ENCODE data around the gene PCSK9. TPM values are rescaled to one million over a fixed set of nuclear protein-coding genes. Genes with fewer than 3 reads are reported as not detected.

Gene PCSK9
- total RNA-seq, 4 donors from 2014 or later = 0.25 to 1.2 (median 0.69) TPM

GRCh38 chr1:55071477-55071876, 32.1 kb downstream of the PCSK9 start:
- WGBS, 2 donors = 49 to 57% methylated on average over 8 of the region's 8 CpGs
- intact Hi-C loops (cut with DNase I; ENCODE audit: low total_unique reads) = no loop called here
- no peak for TF ChIP-seq POLR2A (IDR thresholded peaks at IDR 0.05)
- TF ChIP-seq CTCF (IDR thresholded peaks at IDR 0.05) = no peak
- DNase-seq (ENCODE audit: low spot score in 2 of 2) = no peak
- no peak overlapping the region for H3K4me3 ChIP-seq (ENCODE audit: low read depth, poor library complexity, severe bottlenecking)

- no peak for DNase-seq (ENCODE audit: low spot score in 2 of 2)
- 85 to 86% methylated on average over 3 of the region's 3 CpGs for WGBS, 2 donors
- no peak overlapping the region for H3K4me3 ChIP-seq (ENCODE audit: low read depth, poor library complexity, severe bottlenecking)
- intact Hi-C loops (cut with DNase I; ENCODE audit: low total_unique reads) = no loop called here
- TF ChIP-seq CTCF (IDR thresholded peaks at IDR 0.05) = no peak
- TF ChIP-seq POLR2A (IDR thresholded peaks at IDR 0.05) = no peak
These were observed 34.0 kb downstream of the PCSK9 start for GRCh38 chr1:55073187-55073916.

- TF ChIP-seq POLR2A (IDR thresholded peaks at IDR 0.05) = no peak
- TF ChIP-seq CTCF (IDR thresholded peaks at IDR 0.05) = no peak
- DNase-seq (ENCODE audit: low spot score in 2 of 2) = no peak
- intact Hi-C loops (cut with DNase I; ENCODE audit: low total_unique reads) = no loop called here
- H3K4me3 ChIP-seq (ENCODE audit: low read depth, poor library complexity, severe bottlenecking) = no peak overlapping the region
- WGBS, 2 donors = 92 to 95% methylated on average over 2 of the region's 2 CpGs
These were observed 35.1 kb downstream of the PCSK9 start for GRCh38 chr1:55074455-55074854.

- no peak for DNase-seq (ENCODE audit: low spot score in 2 of 2)
- intact Hi-C loops (cut with DNase I; ENCODE audit: low total_unique reads) = no loop called here
- TF ChIP-seq CTCF (IDR thresholded peaks at IDR 0.05) (no peak), POLR2A (IDR thresholded peaks at IDR 0.05) (no peak)
- 92 to 93% methylated on average over 1 of the region's 1 CpG for WGBS, 2 donors
- no peak overlapping the region for H3K4me3 ChIP-seq (ENCODE audit: low read depth, poor library complexity, severe bottlenecking)
These were observed 37.0 kb downstream of the PCSK9 start for GRCh38 chr1:55076356-55076755.

GRCh38 chr1:55078470-55078869, 39.1 kb downstream of the PCSK9 start:
- intact Hi-C loops (cut with DNase I; ENCODE audit: low total_unique reads) = no loop called here
- H3K4me3 ChIP-seq (ENCODE audit: low read depth, poor library complexity, severe bottlenecking) = no peak overlapping the region
- TF ChIP-seq CTCF (IDR thresholded peaks at IDR 0.05) (no peak), POLR2A (IDR thresholded peaks at IDR 0.05) (no peak)
- WGBS, 2 donors = 86 to 87% methylated on average over 3 of the region's 3 CpGs
- no peak for DNase-seq (ENCODE audit: low spot score in 2 of 2)

- intact Hi-C loops (cut with DNase I; ENCODE audit: low total_unique reads) = no loop called here
- DNase-seq (ENCODE audit: low spot score in 2 of 2) = no peak
- WGBS, 2 donors = 89 to 96% methylated on average over 7 of the region's 7 CpGs
- TF ChIP-seq CTCF (IDR thresholded peaks at IDR 0.05) = no peak
- no peak for TF ChIP-seq POLR2A (IDR thresholded peaks at IDR 0.05)
- H3K4me3 ChIP-seq (ENCODE audit: low read depth, poor library complexity, severe bottlenecking) = no peak overlapping the region
These were observed 40.3 kb downstream of the PCSK9 start for GRCh38 chr1:55079651-55080050.
